ENCODE data around the gene BAHD1. TPM values are rescaled to one million over a fixed set of nuclear protein-coding genes. Genes with fewer than 3 reads are reported as not detected.
A peak's percentile ranks its signal among the peaks of the same experiment; 100 is the strongest.

The BAHD1 gene
- total and polyA plus RNA-seq, 4 experiments from 2014 or later: 1.5 to 49.2 (median 25.8) TPM

DNA sequence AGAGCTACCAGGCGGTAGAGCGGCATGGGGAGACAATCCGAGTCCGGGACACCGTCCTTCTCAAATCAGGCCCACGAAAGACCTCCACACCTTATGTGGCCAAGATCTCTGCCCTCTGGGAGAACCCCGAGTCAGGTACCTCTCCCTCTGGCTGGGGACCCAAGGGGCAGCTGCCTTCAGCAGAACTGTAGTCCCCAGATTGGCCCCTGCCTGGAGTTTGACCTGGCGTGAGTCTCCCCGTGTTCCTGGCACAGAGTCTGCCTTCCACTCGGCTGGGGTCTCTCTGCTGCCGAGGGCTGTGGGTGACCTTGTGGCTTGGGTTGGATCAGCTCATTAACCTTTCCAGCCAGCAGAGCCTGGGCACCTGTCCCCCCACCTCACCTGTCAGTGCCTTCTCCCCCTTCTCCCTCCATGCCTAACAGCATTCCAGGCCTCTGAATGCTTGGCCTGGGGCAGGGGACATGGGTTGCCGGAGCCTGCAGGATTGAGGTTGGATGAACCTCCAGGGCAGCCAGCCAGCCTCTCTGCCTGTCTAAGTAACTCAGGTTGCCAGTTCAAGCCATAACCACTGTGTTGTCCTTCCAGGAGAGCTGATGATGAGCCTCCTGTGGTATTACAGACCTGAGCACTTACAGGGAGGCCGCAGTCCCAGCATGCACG lies 23.3 kb downstream of the BAHD1 start:
- ChIA-PET POLR2A (ENCODE audit: partially characterized antibody) (interaction anchor here (1.0 kb wide), 1 partner anchor 9 kb away, joined by 4 read pairs; no protein-coding TSS in a partner anchor), CTCF (ENCODE audit: partially characterized antibody) (interaction anchor here (0.9 to 1.5 kb wide), 5 partner anchors 10 to 127 kb away, joined by 3 to 6 read pairs (median 3); partner anchors contain the start of gene BAHD1)
- Histone ChIP-seq H3K9me3 (ENCODE audit: control insufficient read depth in 1 of 2, low read length in 2 of 2) (no peaks in the 10 kb centered on the region), H3K27me3 (ENCODE audit: insufficient read depth, low read length) (no peaks in the 10 kb centered on the region), H3K4me1 (ENCODE audit: insufficient read depth, low read length) (peaks cover 6% of the 10 kb centered on the region), H3K36me3 (ENCODE audit: insufficient read depth, low read length) (peaks cover 44% of the 10 kb centered on the region), H3K27ac (ENCODE audit: low read depth, low read length) (no peak overlapping the region), H3K4me3 (ENCODE audit: low read length in 2 of 2) (no peak overlapping the region)
- intact Hi-C loops (cut with micrococcal nuclease): no loop called here
- Mint-ChIP-seq H3K27me3 (no peaks in the 10 kb centered on the region), H3K27ac (peak overlapping the region in 3 of 7 donors; percentile 46 to 63 (median 53)), H3K4me3 (no peak overlapping the region), H3K4me1 (peaks cover 5 to 26% (median 8%) of the 10 kb centered on the region in 4 donors), H3K9me3 (no peaks in the 10 kb centered on the region), H3K36me3 (peaks cover 9 to 50% of the 10 kb centered on the region in 2 donors)
- no peak for DNase-seq

DNA sequence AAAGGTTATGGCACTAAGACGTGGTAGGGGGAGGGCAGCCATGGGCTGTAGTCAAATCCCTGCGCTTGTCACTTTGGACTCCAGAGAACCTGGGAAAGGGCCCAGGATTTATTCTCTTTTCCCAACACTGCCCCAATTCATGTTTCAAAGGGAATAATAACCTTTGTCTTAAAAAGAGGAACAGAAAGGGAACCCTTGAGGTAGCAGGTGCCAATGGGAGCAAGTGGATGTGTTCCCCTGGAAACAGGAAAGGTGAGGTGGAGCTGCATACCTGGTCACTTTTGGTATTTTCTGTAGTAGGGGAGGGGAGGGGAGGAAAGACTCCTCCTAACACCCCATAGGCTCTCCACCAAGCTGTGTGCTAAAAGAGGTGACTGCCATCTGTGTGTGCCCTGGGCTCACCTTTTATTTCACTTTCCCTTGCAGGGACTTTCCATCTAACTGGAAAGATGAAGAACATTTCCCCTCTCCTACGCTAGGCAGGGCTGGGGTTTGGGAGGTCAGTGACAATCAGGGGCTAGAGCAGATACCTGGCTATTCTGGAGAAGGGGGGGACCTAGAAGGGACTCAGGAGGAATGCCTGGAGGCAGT lies 23.9 kb downstream of the BAHD1 start:
- POLR2A ChIA-PET (ENCODE audit: partially characterized antibody): interaction anchor here (1.0 kb wide), 1 partner anchor 10 kb away, joined by 4 read pairs; no protein-coding TSS in a partner anchor
- DNase-seq: no peak
- H3K27ac Mint-ChIP-seq: peak overlapping the region in 6 of 7 donors; percentile 4 to 84 (median 54)
- H3K27me3 Mint-ChIP-seq: no peaks in the 10 kb centered on the region
- Histone ChIP-seq H3K36me3 (ENCODE audit: insufficient read depth, low read length) (peaks cover 37% of the 10 kb centered on the region), H3K27ac (ENCODE audit: low read depth, low read length) (no peak overlapping the region), H3K9me3 (ENCODE audit: control insufficient read depth in 1 of 2, low read length in 2 of 2) (no peaks in the 10 kb centered on the region), H3K4me1 (ENCODE audit: insufficient read depth, low read length) (peaks cover 6% of the 10 kb centered on the region), H3K27me3 (ENCODE audit: insufficient read depth, low read length) (no peaks in the 10 kb centered on the region), H3K4me3 (ENCODE audit: low read length in 2 of 2) (no peak overlapping the region)
- H3K4me3 Mint-ChIP-seq: no peak overlapping the region
- H3K9me3 Mint-ChIP-seq: no peaks in the 10 kb centered on the region
- H3K36me3 Mint-ChIP-seq: peaks cover 9 to 47% of the 10 kb centered on the region in 2 donors
- H3K4me1 Mint-ChIP-seq: peaks cover 5 to 26% (median 9%) of the 10 kb centered on the region in 4 donors
- CTCF ChIA-PET (ENCODE audit: partially characterized antibody): interaction anchor here (0.9 kb wide), 1 partner anchor 13 kb away, joined by 3 read pairs; no protein-coding TSS in a partner anchor
- intact Hi-C loops (cut with micrococcal nuclease): no loop called here

DNA sequence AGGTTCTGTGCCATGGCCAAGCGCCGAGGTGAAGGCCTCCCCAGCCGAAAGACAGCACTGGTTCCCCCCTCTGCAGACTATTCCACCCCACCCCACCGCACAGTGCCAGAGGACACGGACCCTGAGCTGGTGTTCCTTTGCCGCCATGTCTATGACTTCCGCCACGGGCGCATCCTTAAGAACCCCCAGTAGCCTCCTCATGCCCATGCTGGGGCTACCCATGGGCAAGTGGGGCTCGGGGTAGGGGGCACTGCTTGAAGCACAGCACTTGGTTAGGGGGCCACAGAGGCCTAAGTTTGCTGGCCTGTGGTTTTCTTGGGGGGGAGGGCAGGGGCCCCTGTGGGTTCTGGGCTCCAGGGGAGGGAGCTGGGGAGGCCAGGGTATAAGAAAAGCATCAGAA lies 25.2 kb downstream of the BAHD1 start:
- no peaks in the 10 kb centered on the region for H3K9me3 ChIP-seq (ENCODE audit: control insufficient read depth in 1 of 2, low read length in 2 of 2)
- H3K4me1 ChIP-seq (ENCODE audit: insufficient read depth, low read length): peaks cover 9% of the 10 kb centered on the region
- H3K36me3 Mint-ChIP-seq: peaks cover 9 to 36% of the 10 kb centered on the region in 2 donors
- no peak overlapping the region for H3K4me3 ChIP-seq (ENCODE audit: low read length in 2 of 2)
- intact Hi-C loops (cut with micrococcal nuclease): no loop called here
- CTCF ChIA-PET (ENCODE audit: partially characterized antibody): interaction anchor here (1.5 kb wide), 1 partner anchor 13 kb away, joined by 3 read pairs; no protein-coding TSS in a partner anchor
- POLR2A ChIA-PET (ENCODE audit: partially characterized antibody): no interaction called here
- peaks cover 7 to 17% (median 10%) of the 10 kb centered on the region in 4 donors for H3K4me1 Mint-ChIP-seq
- no peak overlapping the region for H3K27ac ChIP-seq (ENCODE audit: low read depth, low read length)
- no peaks in the 10 kb centered on the region for H3K27me3 Mint-ChIP-seq
- no peaks in the 10 kb centered on the region for H3K9me3 Mint-ChIP-seq
- peaks cover 32% of the 10 kb centered on the region for H3K36me3 ChIP-seq (ENCODE audit: insufficient read depth, low read length)
- no peak for DNase-seq
- peak overlapping the region in 4 of 7 donors; percentile 35 to 67 (median 42) for H3K27ac Mint-ChIP-seq
- H3K4me3 Mint-ChIP-seq: no peak overlapping the region
- H3K27me3 ChIP-seq (ENCODE audit: insufficient read depth, low read length): no peaks in the 10 kb centered on the region

DNA sequence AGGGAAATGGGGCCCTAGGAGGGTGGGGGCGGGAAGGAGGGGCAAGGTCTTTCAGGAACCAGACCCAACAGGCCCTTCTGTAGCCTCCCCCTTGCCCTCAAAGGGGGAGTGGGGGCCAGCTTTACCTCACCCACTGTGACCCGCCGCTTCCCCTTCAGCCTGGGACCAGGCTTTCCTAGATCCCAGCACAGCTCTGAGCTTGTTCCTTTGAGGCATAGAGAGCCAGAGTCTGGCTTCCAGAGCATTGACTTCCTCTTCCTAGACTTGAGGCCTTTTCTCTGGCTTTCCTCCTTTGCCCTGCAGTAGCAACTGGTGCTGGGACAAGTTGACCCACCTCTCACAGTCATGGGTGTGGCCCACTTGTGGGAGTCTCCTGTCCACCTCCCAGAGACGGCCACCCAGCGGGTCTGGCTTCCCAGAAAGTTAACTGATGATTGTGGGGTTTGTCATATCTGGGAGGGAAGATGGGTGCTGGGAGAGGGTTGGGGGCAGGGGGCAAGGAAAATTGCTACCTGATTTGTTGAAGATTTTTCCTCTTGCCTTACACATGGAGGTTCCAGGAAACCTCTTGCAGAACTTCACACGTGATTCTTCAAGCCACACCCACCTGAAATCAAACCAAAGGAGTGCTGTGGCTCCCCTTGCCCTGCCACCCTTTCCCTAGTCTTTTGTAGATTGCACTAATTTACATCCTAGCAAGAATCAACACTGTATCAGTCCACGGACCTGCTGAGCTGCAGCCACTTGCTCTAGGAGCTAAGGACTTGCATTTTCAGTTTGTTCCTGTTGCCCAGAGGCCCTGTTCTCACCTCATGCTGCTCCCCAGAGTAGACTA lies 25.9 kb downstream of the BAHD1 start:
- no peak overlapping the region for H3K27ac ChIP-seq (ENCODE audit: low read depth, low read length)
- CTCF ChIA-PET (ENCODE audit: partially characterized antibody): interaction anchor here (0.5 to 1.5 kb wide), 3 partner anchors 14 to 862 kb away, joined by 3 read pairs; no protein-coding TSS in a partner anchor
- H3K9me3 ChIP-seq (ENCODE audit: control insufficient read depth in 1 of 2, low read length in 2 of 2): no peaks in the 10 kb centered on the region
- H3K27me3 Mint-ChIP-seq: no peaks in the 10 kb centered on the region
- H3K27me3 ChIP-seq (ENCODE audit: insufficient read depth, low read length): no peaks in the 10 kb centered on the region
- H3K4me3 Mint-ChIP-seq: no peak overlapping the region
- POLR2A ChIA-PET (ENCODE audit: partially characterized antibody): interaction anchor here (1.0 to 1.6 kb wide), 2 partner anchors 26 to 159 kb away, joined by 3 to 4 read pairs; partner anchors contain the start of genes BAHD1 and PLCB2
- H3K4me1 ChIP-seq (ENCODE audit: insufficient read depth, low read length): peaks cover 9% of the 10 kb centered on the region
- H3K9me3 Mint-ChIP-seq: no peaks in the 10 kb centered on the region
- intact Hi-C loops (cut with micrococcal nuclease): no loop called here
- peaks cover 8 to 19% (median 12%) of the 10 kb centered on the region in 4 donors for H3K4me1 Mint-ChIP-seq
- no peak overlapping the region for H3K4me3 ChIP-seq (ENCODE audit: low read length in 2 of 2)
- no peak for DNase-seq
- peaks cover 9 to 34% of the 10 kb centered on the region in 2 donors for H3K36me3 Mint-ChIP-seq
- peaks cover 32% of the 10 kb centered on the region for H3K36me3 ChIP-seq (ENCODE audit: insufficient read depth, low read length)
- peak overlapping the region; percentile 22 to 88 (median 59) for H3K27ac Mint-ChIP-seq

DNA sequence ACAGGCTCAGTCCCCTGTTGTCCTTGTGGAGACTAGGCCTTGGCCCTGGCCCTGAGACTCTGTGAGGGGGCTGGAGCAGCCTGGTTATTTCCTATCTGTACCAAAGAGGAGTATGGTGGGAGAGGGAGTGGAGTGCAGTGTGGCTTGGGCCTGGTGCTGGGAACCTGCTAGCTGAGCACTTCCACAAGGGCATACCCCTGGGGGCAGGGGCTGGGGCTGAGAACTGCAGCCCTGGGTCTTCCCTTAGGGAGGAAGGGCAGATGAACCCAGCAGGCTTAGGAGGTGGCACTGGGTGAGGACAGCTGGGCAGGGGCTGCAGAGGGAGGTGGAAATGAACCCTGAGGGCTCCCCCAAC lies 26.5 kb downstream of the BAHD1 start:
- POLR2A ChIA-PET (ENCODE audit: partially characterized antibody): interaction anchor here (1.0 to 1.6 kb wide), 2 partner anchors 26 to 160 kb away, joined by 3 to 4 read pairs; partner anchors contain the start of genes BAHD1 and PLCB2

DNA sequence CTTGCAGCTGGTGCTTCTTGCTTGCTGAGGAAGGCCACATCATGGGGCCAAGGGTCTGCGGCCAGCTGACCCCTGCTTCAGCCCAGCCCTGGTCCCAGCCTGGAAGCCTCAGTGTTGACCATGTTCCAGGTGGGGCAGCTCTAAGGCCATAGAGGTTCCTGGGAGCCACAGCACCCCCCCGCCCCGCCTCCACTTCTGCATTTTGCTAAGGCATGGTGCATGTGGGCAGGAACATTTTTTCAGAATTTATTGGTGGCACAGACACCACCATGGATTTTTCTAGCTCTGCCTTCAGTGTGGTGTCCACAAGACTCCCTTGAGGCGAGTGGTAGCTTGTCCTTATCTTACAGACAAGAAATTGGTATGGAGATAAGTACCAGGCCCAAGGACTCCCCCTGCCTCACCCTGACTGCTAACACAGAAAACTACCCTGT lies 28.2 kb downstream of the BAHD1 start:
- Mint-ChIP-seq H3K36me3 (peaks cover 5 to 25% of the 10 kb centered on the region in 2 donors), H3K27me3 (no peaks in the 10 kb centered on the region), H3K4me3 (peak overlapping the region in 2 of 8 donors; percentile 48 to 52), H3K27ac (peak overlapping the region in 5 of 7 donors; percentile 13 to 79 (median 31)), H3K4me1 (peaks cover 12 to 33% (median 20%) of the 10 kb centered on the region in 4 donors), H3K9me3 (no peaks in the 10 kb centered on the region)
- no peak overlapping the region for H3K4me3 ChIP-seq (ENCODE audit: low read length in 2 of 2)
- no peak for DNase-seq
- CTCF ChIA-PET (ENCODE audit: partially characterized antibody): interaction anchor here (0.8 to 2.3 kb wide), 3 partner anchors 14 to 148 kb away, joined by 3 to 7 read pairs (median 3); no protein-coding TSS in a partner anchor
- H3K27ac ChIP-seq (ENCODE audit: low read depth, low read length): no peak overlapping the region
- peaks cover 22% of the 10 kb centered on the region for H3K36me3 ChIP-seq (ENCODE audit: insufficient read depth, low read length)
- intact Hi-C loops (cut with micrococcal nuclease): no loop called here
- H3K27me3 ChIP-seq (ENCODE audit: insufficient read depth, low read length): no peaks in the 10 kb centered on the region
- peaks cover 23% of the 10 kb centered on the region for H3K4me1 ChIP-seq (ENCODE audit: insufficient read depth, low read length)
- no peaks in the 10 kb centered on the region for H3K9me3 ChIP-seq (ENCODE audit: control insufficient read depth in 1 of 2, low read length in 2 of 2)
- POLR2A ChIA-PET (ENCODE audit: partially characterized antibody): interaction anchor here (1.2 kb wide), 1 partner anchor 12 kb away, joined by 4 read pairs; no protein-coding TSS in a partner anchor

More for the DNA sequence above, 26.5 kb downstream of the BAHD1 start:
- H3K27ac Mint-ChIP-seq: peak overlapping the region; percentile 29 to 91 (median 68)
- intact Hi-C loops (cut with micrococcal nuclease): no loop called here
- no peak overlapping the region for H3K4me3 ChIP-seq (ENCODE audit: low read length in 2 of 2)
- no peak for DNase-seq
- no peaks in the 10 kb centered on the region for H3K27me3 Mint-ChIP-seq
- no peaks in the 10 kb centered on the region for H3K9me3 Mint-ChIP-seq
- no peaks in the 10 kb centered on the region for H3K9me3 ChIP-seq (ENCODE audit: control insufficient read depth in 1 of 2, low read length in 2 of 2)
- H3K36me3 Mint-ChIP-seq: peaks cover 9 to 30% of the 10 kb centered on the region in 2 donors
- H3K4me3 Mint-ChIP-seq: no peak overlapping the region
- H3K27me3 ChIP-seq (ENCODE audit: insufficient read depth, low read length): no peaks in the 10 kb centered on the region
- H3K36me3 ChIP-seq (ENCODE audit: insufficient read depth, low read length): peaks cover 26% of the 10 kb centered on the region
- no peak overlapping the region for H3K27ac ChIP-seq (ENCODE audit: low read depth, low read length)
- peaks cover 12 to 25% (median 16%) of the 10 kb centered on the region in 4 donors for H3K4me1 Mint-ChIP-seq
- CTCF ChIA-PET (ENCODE audit: partially characterized antibody): interaction anchor here (1.0 to 1.5 kb wide), 2 partner anchors 15 to 26 kb away, joined by 3 to 4 read pairs; partner anchors contain the start of gene BAHD1
- H3K4me1 ChIP-seq (ENCODE audit: insufficient read depth, low read length): peaks cover 15% of the 10 kb centered on the region

All from CD4-positive, alpha-beta memory T cell (primary cell).